Gastroesophageal sphincter (tissue), 4 donors: ENCODE measurements around the gene XYLB. TPM values are rescaled to one million over a fixed set of nuclear protein-coding genes. Genes with fewer than 3 reads are reported as not detected.
A peak's percentile ranks its signal among the peaks of the same experiment; 100 is the strongest.

Experiments used
- ATAC-seq: fragments of 150-250 bp; one replicate; pipeline ENCODE4 v1.9.1; 2016; ENCODE audit warnings: mild to moderate bottlenecking, moderate library complexity
- H3K27ac ChIP-seq, 4 donors: fragments of 200-600 bp; sonication (generic) in 3 of 4; 1 replicate in 3 of 4; 2 replicates in 1 of 4; pipeline ENCODE4 v1.5.1; 2016 to 2019
- H3K27me3 ChIP-seq: fragments of 200-600 bp; sonication (generic); one replicate; pipeline ENCODE4 v1.5.1; 2019
- H3K36me3 ChIP-seq, 2 donors: fragments of 200-600 bp; sonication (generic); one replicate each; pipeline ENCODE4 v1.5.1; 2019; ENCODE audit warnings: control low read depth in 1 of 2
- H3K4me1 ChIP-seq, 3 donors: fragments of 200-600 bp; sonication (generic); 1 replicate in 2 of 3; 2 replicates in 1 of 3; pipeline ENCODE4 v1.5.1; 2016 to 2019; ENCODE audit warnings: control low read depth in 2 of 3
- H3K4me3 ChIP-seq, 2 donors: fragments of 200-600 bp; sonication (generic); one replicate each; pipeline ENCODE4 v1.5.1; 2019; ENCODE audit warnings: mild to moderate bottlenecking in 1 of 2, moderate library complexity in 1 of 2
- H3K9me3 ChIP-seq, 3 donors: fragments of 200-600 bp; sonication (generic); one replicate each; pipeline ENCODE4 v1.5.1; 2017 to 2019; ENCODE audit warnings: control low read depth in 2 of 3
- EP300 ChIP-seq: sonication (generic); formaldehyde crosslinking; IDR thresholded peaks from one replicate; pipeline ENCODE4 v1.6.1; 2017; ENCODE audit warnings: antibody characterized with exemption, mild to moderate bottlenecking
- POLR2A ChIP-seq, 2 donors: fragments of 450-650 bp; IDR thresholded peaks; one replicate each; pipeline ENCODE4 v1.6.1; 2017; ENCODE audit warnings: antibody characterized with exemption in 2 of 2, mild to moderate bottlenecking in 2 of 2, moderate library complexity in 1 of 2
- POLR2AphosphoS5 ChIP-seq: sonication (generic); formaldehyde crosslinking; IDR thresholded peaks from one replicate; pipeline ENCODE4 v1.6.1; 2017; ENCODE audit warnings: antibody characterized with exemption
- WGBS, 2 donors: methylation state at CpG; one replicate each; pipeline ENCODE4 v1.1.5; 2018; ENCODE audit warnings: low coverage in 1 of 2; 5-methylcytosine and 5-hydroxymethylcytosine counted together
- small RNA-seq, 4 donors: library from RNA; depleted of rRNA; stranded (forward); fragments of <200 nt; gene quantifications; one replicate each; pipeline ENCODE3, GENCODE V24; 2016
- total RNA-seq, 4 donors: library from RNA; depleted of rRNA; stranded (reverse); fragments of >200 nt; gene quantifications; one replicate each; pipeline ENCODE4 v1.1.0, GENCODE V29; 2016
- TF ChIP-seq, protein P1 (sequence below), 4 experiments: fragments of 200-600 bp in 2 of 4; fragments of 450-650 bp in 2 of 4; sonication (generic) in 1 of 4; IDR thresholded peaks; one replicate each; pipeline ENCODE4 v1.5.1; 2017 to 2019; ENCODE audit warnings: antibody characterized with exemption in 4 of 4, mild to moderate bottlenecking in 2 of 4, moderate library complexity in 2 of 4

The XYLB gene
- total RNA-seq, 4 donors from 2014 or later, result 0.87 to 2.2 (median 1.8) TPM

DNA sequence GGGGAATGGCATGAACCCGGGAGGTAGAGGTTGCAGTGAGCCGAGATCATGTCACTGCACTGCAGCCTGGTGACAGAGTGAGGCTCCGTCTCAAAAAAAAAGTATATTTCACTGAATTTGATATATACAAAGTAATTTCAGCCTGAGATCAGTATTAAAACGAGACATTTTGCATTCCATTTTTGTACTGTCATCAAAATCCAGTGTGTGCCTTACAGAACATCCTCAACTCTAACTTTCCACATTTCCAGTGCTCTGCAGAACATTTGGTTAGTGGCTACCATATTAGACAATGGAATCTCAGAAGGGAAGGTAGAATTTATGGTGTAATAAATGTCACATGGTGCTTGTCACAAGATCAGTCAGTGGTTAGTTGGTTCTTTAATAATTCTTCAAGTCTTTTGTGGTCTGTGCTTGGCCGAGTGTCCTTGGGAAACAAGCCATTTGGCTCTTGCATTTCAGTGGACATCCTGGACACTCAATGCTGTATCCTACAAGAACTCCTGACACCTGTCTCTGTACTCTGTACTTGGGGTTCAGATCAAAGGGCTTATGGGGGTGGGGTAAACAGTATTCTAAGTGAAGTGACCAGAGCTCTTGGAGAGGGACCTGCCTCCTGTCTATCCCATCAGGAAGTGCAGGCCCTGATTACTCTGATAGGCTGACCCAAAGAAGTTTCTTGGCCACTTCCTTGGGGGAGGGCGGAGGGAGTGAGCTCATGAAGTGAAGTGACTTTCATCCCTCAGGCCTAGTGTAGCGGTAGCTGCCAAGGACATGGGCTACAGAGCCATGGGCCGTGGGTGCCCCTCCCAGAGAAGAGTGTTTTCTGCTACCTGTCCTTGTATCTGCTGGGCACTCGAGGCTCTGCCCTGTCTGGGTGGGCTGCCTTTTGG lies 110.8 kb downstream of the XYLB start:
- Histone ChIP-seq H3K4me1 (peaks cover 0 to 80% (median 38%) of the 10 kb centered on the region in 3 donors), H3K4me3 (no peak overlapping the region), H3K27ac (no peak overlapping the region), H3K36me3 (no peaks in the 10 kb centered on the region), H3K9me3 (no peaks in the 10 kb centered on the region), H3K27me3 (no peaks in the 10 kb centered on the region)
- no peak for ATAC-seq
- no peak for TF ChIP-seq POLR2A (IDR thresholded peaks at IDR 0.05)
- TF ChIP-seq EP300, result no peak
- no peak for TF ChIP-seq POLR2AphosphoS5
- TF ChIP-seq, protein P1, sequence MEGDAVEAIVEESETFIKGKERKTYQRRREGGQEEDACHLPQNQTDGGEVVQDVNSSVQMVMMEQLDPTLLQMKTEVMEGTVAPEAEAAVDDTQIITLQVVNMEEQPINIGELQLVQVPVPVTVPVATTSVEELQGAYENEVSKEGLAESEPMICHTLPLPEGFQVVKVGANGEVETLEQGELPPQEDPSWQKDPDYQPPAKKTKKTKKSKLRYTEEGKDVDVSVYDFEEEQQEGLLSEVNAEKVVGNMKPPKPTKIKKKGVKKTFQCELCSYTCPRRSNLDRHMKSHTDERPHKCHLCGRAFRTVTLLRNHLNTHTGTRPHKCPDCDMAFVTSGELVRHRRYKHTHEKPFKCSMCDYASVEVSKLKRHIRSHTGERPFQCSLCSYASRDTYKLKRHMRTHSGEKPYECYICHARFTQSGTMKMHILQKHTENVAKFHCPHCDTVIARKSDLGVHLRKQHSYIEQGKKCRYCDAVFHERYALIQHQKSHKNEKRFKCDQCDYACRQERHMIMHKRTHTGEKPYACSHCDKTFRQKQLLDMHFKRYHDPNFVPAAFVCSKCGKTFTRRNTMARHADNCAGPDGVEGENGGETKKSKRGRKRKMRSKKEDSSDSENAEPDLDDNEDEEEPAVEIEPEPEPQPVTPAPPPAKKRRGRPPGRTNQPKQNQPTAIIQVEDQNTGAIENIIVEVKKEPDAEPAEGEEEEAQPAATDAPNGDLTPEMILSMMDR (IDR thresholded peaks at IDR 0.05), result no peak
- WGBS, 2 donors, result 79 to 90% methylated on average over 3 to 7 of the region's 9 CpGs

DNA sequence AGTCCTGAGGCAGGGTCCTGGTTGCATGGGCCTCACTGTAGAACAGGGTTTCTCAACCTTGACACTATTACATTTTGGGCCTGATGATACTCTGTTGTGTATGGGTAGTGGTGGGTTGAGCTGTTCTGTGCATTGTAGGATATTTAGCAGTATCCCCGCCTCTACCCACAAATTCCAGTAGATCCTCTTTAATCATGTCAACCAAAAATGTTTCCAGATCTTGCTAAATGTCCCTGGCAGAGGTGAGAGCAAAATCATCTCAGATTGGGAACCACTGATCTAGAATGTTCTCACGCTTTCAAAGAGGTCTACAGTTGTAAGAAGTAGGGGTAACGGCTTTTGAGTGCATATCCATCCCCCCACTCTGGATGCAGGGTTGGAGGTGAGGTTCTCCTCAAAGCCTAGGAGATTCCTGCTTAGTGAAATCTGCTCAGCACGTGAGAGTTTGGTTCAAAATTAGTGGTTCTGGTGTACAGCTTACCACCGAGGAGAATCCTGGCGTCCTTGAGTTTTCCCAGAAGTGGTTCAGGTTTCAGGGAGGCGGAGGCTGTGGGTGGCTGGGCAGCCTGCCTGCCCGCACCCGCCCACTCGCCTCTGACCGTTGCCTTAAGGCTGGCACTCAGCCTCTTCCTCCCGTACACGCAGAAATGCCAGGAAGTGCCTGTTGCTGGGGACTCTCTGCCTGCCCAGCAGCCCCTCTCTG lies 112.4 kb downstream of the XYLB start:
- Histone ChIP-seq H3K9me3 (no peaks in the 10 kb centered on the region), H3K27ac (peak overlapping the region in 3 of 4 donors; percentile 14 to 63 (median 60)), H3K27me3 (no peaks in the 10 kb centered on the region), H3K4me3 (no peak overlapping the region), H3K36me3 (no peaks in the 10 kb centered on the region), H3K4me1 (peaks cover 0 to 71% (median 34%) of the 10 kb centered on the region in 3 donors)
- TF ChIP-seq POLR2AphosphoS5, result peak; percentile 73
- no peak for TF ChIP-seq POLR2A (IDR thresholded peaks at IDR 0.05)
- WGBS, 2 donors, result 10 to 63% methylated on average over 2 of the region's 13 CpGs
- peak; percentile 40 for ATAC-seq

DNA sequence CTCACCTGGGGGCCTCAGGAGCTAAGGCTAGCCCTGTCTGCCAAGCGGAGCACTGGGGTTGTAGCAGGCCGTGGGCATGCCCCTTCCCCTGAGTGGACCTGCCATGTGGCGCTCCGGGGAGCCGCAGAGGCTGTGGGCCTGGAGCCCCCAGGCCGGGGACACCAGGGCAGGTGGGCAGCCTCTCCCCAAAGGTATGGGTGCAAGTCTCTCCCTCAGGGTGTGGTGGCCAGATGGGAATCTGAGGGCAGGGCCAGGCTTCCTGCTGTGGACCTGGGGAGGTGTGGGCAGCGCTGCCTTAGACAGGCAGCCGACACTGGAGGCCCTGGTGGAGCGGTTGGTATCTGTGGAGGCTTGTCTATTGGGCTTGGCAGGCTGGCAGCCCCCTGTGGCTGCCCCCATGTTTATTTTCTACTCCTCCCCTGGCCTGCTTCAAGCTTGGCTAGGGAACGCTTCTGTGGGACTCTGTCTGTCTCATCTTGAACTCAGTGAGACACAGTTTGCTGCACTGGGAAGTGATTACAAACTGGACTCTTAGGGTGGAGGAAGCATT lies 113.0 kb downstream of the XYLB start:
- 60% methylated on average over 1 of the region's 10 CpGs; no CpG with 5 or more reads in 1 of the 2 donors for WGBS, 2 donors
- peaks cover 0 to 70% (median 34%) of the 10 kb centered on the region in 3 donors for H3K4me1 ChIP-seq
- no peak for ATAC-seq

DNA sequence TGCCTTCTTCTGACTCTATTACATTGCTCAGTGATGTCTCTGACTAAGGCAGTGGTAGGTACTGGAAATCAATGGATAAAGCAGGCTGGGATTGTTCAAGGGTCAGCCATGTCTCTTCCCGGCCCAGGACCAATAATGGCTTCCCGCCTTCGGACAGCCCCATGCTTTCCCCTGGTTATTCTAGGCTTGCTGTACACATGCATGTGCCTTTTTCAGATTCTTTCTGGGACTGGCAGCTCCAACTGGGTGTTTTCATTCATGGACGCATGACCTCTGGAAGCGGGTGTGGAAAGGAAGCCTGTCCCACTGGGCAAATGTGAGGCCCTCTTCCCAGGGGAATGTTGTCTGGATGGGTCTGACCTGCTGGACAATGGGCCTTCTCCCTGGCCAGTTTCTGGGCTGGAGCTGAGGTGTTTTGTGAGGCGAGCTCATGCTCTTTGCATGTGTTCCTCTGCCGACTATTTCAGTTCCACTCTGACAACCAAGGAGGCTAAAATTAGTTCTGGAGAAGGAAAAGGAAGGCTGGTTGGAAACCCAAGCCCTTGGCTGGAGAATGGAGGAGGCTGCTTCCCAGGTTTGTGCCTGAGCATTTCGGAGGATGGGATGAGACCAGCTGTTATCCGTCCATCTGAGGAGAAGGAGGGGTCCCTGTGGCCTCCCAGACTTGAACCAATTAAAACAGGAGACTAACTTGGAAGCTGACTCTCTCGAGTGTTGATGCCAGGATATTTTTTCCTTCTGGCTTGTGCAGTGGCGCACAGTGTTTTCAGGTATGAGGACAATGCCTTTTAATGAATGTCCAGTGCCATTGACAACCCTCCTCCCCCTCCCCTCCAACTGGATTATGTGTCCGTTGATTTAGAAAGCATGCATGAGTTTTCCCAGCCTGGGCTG lies 114.0 kb downstream of the XYLB start:
- Histone ChIP-seq H3K27ac (peak overlapping the region in 3 of 4 donors; percentile 55 to 63 (median 60)), H3K4me3 (no peak overlapping the region), H3K9me3 (no peaks in the 10 kb centered on the region), H3K27me3 (no peaks in the 10 kb centered on the region), H3K36me3 (no peaks in the 10 kb centered on the region), H3K4me1 (peaks cover 0 to 60% (median 34%) of the 10 kb centered on the region in 3 donors)
- TF ChIP-seq, protein P1 (IDR thresholded peaks at IDR 0.05), result no peak
- no peak for TF ChIP-seq EP300
- TF ChIP-seq POLR2A (IDR thresholded peaks at IDR 0.05), result no peak
- no peak for TF ChIP-seq POLR2AphosphoS5
- 17 to 36% methylated on average over 5 of the region's 12 CpGs for WGBS, 2 donors
- peak; percentile 42 for ATAC-seq

More for the DNA sequence above, 113.0 kb downstream of the XYLB start:
- Histone ChIP-seq H3K36me3 (no peaks in the 10 kb centered on the region), H3K4me3 (no peak overlapping the region), H3K9me3 (no peaks in the 10 kb centered on the region), H3K27ac (peak overlapping the region in 3 of 4 donors; percentile 14 to 63 (median 60)), H3K27me3 (no peaks in the 10 kb centered on the region)
- no peak for TF ChIP-seq POLR2A (IDR thresholded peaks at IDR 0.05)
- TF ChIP-seq POLR2AphosphoS5, result no peak
- no peak for TF ChIP-seq EP300
- TF ChIP-seq, protein P1 (IDR thresholded peaks at IDR 0.05), result no peak

Small RNA genes within 50 kb of the gene (small RNA-seq; reads per million reads assigned to genes)
- gene RNU6-235P, result 0 reads per million in 4 donors

Other genes with a start within 250 kb of the XYLB start
- 10 to 100 TPM; 28.3 to 46.6 (median 41.2) TPM for gene ACAA1, start 209.7 kb upstream of the XYLB start, total RNA-seq
- 10 to 100 TPM; 18.5 to 36.8 (median 29.6) TPM for gene MYD88, start 208.1 kb upstream of the XYLB start, total RNA-seq
- 10 to 100 TPM; 29.5 to 41.0 (median 34.3) TPM for gene OXSR1, start 181.2 kb upstream of the XYLB start, total RNA-seq
- 1 to 10 TPM in 1 of 4 donors, under 1 TPM in 3; 0.16 to 1.3 (median 0.69) TPM for gene SLC22A13, start 81.0 kb upstream of the XYLB start, total RNA-seq
- gene SLC22A14, start 64.5 kb upstream of the XYLB start, total RNA-seq, result under 1 TPM in 1 of 4 donors, not detected in 3; 0.13 TPM
- 1 to 10 TPM; 5.5 to 9.2 (median 7.6) TPM for gene ACVR2B, start 107.1 kb downstream of the XYLB start, total RNA-seq
- 10 to 100 TPM; 10.5 to 38.3 (median 19.3) TPM for gene EXOG, start 149.6 kb downstream of the XYLB start, total RNA-seq